GM12874 (cell line): ENCODE results near the gene INPP5J.

Experiments
- CTCF ChIP-seq: IDR thresholded peaks from 2 replicates; pipeline ENCODE4 v1.5.1; 2011; ENCODE audit warnings: low read depth, mild to moderate bottlenecking, control low read depth, low read length, moderate library complexity; ENCODE audit not compliant: insufficient read depth

Gene INPP5J

GRCh38 chr22:31104869-31105268, 17.9 kb upstream of the INPP5J start:
- no peak for TF ChIP-seq CTCF

- no peak for TF ChIP-seq CTCF
These were observed 17.4 kb upstream of the INPP5J start for GRCh38 chr22:31105282-31105929.

- no peak for TF ChIP-seq CTCF
These were observed 16.7 kb upstream of the INPP5J start for GRCh38 chr22:31106001-31106571.

GRCh38 chr22:31106731-31107177, 16.0 kb upstream of the INPP5J start:
- TF ChIP-seq CTCF, result no peak

GRCh38 chr22:31107178-31107893, 15.4 kb upstream of the INPP5J start, which contains the start of gene SELENOM:
TSS of gene SELENOM (minus strand) at chr22:31107568. CDS start at chr22:31107505, 63 bp downstream.
- peak; percentile 89 for TF ChIP-seq CTCF

- TF ChIP-seq CTCF, result no peak
These were observed 14.9 kb upstream of the INPP5J start for GRCh38 chr22:31107894-31108218.

GRCh38 chr22:31118046-31118820, 4.5 kb upstream of the INPP5J start:
- no peak for TF ChIP-seq CTCF
